SK-N-MC (cell line): ENCODE measurements around the gene GPX3.

Source experiments
- EZH2 ChIP-seq: fragments of 200-600 bp; sonication (generic); IDR thresholded peaks from one replicate; pipeline ENCODE4 v1.6.1; 2017; ENCODE audit warnings: antibody characterized with exemption
- POLR2AphosphoS5 ChIP-seq: IDR thresholded peaks from 2 replicates; pipeline ENCODE4 v1.6.1; 2012; ENCODE audit warnings: mild to moderate bottlenecking, low read depth, low read length, borderline replicate concordance

DNA sequence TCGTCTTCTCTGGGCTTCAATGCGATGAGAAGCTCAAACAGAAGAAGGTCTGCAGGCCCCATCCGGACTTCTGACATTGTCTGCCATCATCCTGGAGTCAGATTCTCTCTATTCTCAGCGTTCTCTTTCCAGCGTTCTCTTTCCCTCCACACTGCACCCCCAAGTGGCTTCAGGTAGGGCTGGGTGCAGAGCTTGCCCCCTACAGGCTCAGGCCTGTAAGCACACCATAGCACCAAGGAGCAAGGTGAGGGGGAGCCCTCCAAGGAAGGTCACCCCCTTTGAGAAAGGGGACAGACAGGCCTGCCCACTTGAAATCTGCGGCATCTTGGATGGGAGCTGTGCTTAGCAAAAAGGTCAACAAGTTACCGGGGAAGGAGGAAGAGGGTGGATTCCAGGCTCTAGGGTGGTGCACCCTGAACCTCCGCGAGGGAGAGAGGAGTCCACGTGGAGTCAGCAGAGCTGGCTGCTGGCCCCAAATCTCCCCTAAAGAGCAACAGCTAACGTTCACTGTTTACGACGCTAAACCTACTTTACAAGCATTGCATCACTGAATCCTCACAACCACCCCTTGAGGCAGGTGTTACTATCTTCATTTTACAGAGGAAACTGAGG, 27.5 kb downstream of the GPX3 start:
- TF ChIP-seq EZH2 (no peak), POLR2AphosphoS5 (no peak)
